ENCODE results near the gene DENR.
"Not testable (repeated sequence)": the region's sequence is repeated elsewhere in the genome, so short reads cannot be mapped to it uniquely, and the experiment has no call there.

Gene DENR, protein sequence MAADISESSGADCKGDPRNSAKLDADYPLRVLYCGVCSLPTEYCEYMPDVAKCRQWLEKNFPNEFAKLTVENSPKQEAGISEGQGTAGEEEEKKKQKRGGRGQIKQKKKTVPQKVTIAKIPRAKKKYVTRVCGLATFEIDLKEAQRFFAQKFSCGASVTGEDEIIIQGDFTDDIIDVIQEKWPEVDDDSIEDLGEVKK

DNA sequence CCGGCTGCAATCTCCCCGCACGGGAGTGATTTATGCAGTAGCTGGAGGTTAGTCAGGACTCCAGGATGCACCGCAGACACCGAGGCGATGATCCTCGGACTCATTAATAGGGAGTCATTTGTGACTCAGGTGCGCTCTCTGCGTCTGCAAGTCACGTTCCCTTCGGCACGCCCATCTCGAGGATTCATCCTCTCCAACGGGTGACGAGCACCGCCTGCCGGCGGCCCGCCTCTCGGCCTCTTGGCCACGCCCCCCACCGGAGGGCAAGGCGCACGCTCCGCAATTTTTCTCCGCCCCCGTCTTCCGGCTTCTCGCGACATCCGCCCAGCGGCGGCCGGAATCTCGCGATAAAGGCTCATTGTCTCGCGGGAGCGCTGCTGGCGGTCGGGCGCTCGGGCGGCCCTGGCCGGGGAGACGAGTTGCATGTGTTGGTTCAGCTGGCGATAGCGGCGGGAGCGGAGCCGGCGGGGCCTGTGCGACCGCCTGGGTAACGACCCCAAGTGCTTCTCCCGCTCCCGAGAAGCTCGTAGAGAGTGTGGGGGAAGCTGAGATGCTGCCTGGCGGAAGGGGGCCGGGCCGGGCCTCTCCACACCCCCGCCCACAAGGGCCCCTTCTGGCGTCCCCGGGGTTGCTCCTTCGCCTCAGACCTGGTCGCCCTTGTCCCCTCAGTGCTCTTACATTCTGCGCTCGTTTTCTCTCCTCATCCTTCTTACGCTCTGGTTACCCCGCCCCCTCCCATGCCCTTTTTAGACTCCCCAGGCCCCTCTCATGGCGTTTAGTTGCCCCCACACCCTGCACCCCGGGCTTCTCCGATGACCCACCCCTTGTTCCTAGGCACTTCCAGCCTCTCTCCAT, at the start of gene DENR:
TSS of gene DENR (plus strand) at position 361 of the 855 bp plus-strand sequence. CDS start 878 bp downstream, outside the sequence.
- peak; percentile 97 for DNase-seq

- DNase-seq = not testable (repeated sequence)
These were observed 49.6 kb upstream of the DENR start, which contains the start of gene HCAR2 for GRCh38 chr12:122702890-122703611. TSS of gene HCAR2 (minus strand) at chr12:122703357. CDS start at chr12:122703283, 74 bp downstream.

DNA sequence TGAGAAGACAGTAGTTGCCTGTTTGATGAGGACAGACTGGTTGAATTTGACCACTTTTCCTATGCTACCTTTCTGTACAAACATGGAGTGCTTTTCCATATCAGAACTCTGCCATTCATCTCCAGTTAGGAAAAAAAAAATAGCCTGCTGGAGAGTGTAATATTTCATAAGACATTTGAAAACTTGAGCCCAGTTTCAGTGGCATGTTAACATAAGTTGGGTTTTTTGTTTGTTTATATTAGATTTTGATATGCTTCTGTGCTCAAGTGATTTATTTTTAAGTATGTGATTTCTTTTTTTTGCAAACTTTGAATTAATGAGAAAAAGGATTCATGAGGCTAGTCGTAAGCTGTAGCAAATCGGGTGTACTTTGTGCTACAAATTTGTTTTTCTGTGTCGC, 48.8 kb upstream of the DENR start:
- DNase-seq = not testable (repeated sequence)

DNA sequence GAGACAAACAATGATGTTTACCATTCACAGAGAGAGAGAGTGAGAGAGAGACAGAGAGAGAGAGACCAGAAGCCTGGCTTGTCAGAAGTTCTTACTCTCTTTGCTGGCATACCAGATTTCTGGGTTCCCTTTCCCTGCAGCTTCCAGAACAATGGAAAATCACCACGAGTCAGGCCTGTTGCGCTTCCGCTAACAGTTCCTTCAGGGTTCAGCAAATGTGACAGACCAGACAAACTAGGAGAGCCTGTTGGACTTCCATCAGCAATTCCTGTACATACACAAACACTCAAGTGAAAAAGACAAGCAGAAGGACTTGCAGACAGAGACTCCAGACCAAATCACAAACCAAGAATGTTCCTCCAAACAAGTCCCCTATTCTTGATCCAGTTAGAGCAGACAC, 43.3 kb upstream of the DENR start:
- DNase-seq = not testable (repeated sequence)

GRCh38 chr12:122710341-122710740, 42.3 kb upstream of the DENR start:
- not testable (repeated sequence) for DNase-seq

DNA sequence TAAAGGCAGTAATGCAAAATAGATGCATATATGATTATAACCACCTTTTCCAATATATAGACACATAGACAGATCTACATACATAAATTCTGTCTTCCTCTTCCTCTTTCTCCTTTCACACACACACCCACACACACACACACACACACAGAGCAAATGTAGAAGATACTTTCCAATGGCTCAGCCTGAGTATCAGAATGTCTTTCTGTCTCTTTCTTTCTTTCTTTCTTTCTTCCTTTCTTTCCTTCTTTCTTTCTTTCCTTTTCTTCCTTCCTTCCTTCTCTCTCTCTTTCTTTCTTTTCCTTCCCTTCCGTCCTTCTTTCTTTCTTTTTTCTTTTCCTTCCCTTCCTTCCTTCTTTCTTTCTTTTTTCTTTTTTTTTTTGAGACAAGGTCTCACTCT, 41.4 kb upstream of the DENR start:
- DNase-seq = not testable (repeated sequence)

- DNase-seq = not testable (repeated sequence)
These were observed 39.0 kb upstream of the DENR start for GRCh38 chr12:122713491-122714188.

DNA sequence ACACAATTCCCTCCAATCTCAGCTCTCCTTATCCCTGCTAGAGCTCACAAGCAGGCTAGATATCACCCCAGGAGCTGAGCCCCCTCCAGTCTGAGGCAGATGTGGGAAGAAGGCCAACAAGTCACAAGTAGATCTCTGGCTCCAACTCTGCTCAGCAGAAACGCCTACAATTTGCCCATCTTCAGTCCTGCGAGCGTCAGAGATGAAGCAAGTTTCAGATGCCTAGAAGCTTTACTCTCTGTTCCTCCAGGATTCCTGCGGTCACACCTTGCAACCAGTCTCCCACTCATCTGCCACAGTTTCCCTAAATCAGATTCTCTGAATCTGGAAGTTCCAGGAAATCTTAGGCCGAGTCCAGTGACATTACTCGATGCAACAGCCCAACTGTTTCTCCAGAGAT, 37.4 kb upstream of the DENR start:
- not testable (repeated sequence) for DNase-seq

- DNase-seq = not testable (repeated sequence)
These were observed 36.0 kb upstream of the DENR start, which contains the start of gene HCAR3 for GRCh38 chr12:122716658-122717057. TSS of gene HCAR3 (minus strand) at chr12:122716811. CDS start at chr12:122716737, 74 bp downstream.

DNA sequence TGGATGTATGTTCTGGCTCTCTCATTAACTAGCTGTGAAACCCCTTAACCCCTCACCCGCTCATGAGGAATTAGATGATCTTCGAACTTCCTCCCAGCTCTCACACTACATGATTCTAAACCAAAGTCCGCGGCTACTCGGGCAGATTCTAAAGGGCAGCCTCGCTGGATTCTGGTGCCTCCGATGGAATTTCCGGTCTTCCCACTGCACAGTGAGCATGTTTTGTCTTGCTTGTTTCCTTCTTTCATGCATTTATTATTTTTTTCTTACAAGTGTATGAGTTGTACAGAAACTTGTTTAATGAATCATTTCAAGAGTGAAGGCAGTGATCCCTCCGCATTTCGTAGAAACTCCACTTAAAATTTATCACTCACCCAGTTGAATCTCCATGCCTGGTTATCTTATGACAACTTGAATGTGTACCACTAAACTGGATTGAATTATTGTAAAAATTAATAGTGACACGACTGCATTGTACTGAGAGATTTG, 31.5 kb upstream of the DENR start:
- no peak for DNase-seq

DNA sequence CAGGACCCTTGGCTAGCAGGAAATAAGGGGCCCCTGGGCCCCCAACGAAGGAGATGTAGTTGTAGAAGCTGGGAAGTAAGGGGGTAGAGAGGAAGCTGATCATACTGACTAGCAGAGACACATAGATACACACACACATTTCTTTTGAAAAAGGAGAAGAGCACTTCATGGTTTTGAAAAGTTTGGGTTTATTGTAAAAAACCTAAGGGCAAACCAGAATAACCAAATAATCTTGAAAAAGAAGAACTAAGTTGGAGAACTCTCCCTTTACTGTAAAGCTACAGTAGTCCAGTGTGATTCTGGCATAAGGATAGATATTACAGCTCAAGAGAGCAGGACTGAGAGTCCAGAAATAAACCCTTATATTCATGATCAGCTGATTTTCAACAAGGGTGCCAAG, 30.2 kb upstream of the DENR start:
- no peak for DNase-seq

DNA sequence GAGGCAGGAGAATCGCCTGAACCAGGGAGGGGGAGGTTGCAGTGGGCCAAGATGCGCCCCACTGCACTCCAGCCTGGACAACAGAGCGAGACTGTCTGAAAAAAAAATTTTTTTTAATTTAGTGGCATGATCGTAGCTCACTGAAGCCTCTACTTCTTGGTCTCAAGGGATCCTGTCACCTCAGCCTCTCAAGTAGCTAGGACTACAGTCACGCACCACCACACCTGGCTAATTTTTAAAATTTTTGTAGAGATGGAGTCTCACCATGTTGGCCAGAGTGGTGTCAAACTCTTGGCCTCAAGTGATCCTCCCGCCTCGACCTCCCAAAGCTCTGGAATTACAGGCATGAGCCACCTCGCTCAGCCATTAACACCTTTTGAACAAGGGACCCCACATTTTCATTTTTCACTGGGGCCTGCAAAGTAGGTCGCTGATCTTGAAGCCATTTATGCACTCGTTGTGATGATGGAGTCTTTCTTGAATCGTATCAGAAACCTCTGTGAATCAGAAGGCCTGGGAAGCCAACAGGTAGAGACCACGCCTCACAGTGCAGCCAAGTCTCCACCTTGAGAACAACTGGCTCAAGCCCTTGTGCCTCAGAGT, 27.9 kb upstream of the DENR start:
- DNase-seq = no peak

GRCh38 chr12:122725452-122726079, 27.1 kb upstream of the DENR start:
- no peak for DNase-seq

DNA sequence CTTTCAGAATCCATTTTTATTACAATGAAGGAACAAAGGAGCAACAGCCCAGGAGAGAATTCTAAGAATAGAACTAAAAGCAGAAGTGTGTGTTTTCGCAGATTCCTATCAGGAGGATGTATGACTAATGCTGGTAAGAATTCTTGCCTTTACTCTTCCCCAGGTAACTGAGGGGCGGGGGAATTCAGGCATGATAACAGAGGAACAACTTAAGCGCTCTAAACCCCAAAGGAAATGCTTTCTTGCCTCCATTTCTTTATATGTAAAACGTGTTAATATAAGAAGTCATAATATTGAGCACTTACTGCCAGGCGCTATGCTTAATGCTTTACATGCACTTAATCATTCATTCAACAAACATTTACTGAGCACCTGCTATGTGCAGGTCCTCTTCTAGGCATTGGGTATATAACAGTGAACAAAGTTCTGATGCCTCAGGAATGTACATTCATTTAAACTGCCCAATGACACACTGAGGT, 26.5 kb upstream of the DENR start:
- no peak for DNase-seq

GRCh38 chr12:122729583-122730214, 22.9 kb upstream of the DENR start:
- DNase-seq = no peak

- peak; percentile 14 for DNase-seq
These were observed 22.2 kb upstream of the DENR start, which contains the start of gene HCAR1 for GRCh38 chr12:122730215-122731014. TSS of gene HCAR1 (minus strand) at chr12:122730844. CDS start at chr12:122730339, 505 bp downstream.

DNA sequence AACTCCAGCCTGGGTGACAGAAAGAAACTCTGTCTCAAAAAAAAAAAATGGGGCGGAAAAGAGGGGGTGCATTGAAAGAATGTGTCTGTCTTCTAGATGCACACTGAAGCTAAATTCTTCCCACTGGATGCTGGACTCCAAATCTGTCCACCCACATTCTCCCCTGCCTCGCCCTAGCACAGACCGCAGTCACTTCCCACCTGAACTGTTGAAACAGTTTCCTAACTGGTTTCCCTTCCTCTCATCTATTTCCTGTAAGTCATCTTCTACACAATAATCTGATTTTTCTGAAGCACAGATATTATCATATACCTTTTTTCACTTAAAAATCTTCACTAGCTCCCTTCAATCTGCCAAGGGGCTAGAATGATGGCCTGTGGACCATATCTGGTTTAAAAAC, 20.5 kb upstream of the DENR start:
- DNase-seq = no peak

DNA sequence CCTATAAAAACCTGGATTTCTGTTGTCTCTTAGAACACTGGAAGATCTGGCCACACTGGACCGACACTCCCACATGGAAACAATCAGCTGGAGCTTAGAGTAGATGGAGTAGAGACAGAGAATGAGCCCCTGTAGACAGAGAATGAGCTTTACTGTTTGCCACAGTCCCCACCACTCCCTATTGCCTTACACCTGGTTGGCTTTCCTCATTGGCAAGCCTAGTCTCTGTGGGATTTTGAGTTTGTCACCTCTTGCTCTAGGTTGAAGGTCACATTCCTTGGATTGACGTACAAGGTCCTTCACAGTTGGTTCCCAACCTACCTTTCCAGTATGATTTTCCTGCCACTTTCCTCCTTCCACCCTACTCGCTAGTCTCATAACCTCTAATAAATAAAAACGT, 20.0 kb upstream of the DENR start:
- DNase-seq = no peak

GRCh38 chr12:122738571-122738970, 14.1 kb upstream of the DENR start:
- DNase-seq = no peak

DNA sequence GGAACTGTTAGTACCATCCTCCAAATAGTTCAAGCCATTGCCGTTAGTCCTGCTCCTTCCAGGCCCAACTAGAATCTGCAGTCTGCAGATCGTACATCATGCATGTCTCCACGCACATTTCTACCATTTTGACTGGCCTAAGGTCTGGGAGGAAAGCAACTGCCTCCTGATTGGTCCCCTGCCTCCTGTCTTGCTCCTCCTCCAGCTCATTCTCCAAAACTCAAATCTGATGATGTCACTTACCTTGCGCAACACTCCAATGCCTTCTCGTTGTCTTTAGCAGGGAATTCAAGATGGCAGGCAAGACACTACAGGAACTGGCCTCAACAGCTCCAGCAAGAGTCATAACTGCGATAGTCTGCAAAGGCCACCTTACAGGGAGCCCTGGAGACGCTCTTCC, 12.3 kb upstream of the DENR start:
- no peak for DNase-seq
